Stimulated activated CD8-positive, alpha-beta memory T cell treated with anti-CD3 and anti-CD28 coated beads, Interleukin-12 subunit alpha, Interleukin-12 subunit beta, amount 100 ng/mL, for 1 hour (primary cell): ENCODE results near the gene MPG.

Experiments used
- DNase-seq: peaks from one replicate; pipeline ENCODE4 v3.0.0-alpha.2; 2020; ENCODE audit warnings: low read depth

MPG gene

GRCh38 chr16:83781-84615 is 6.0 kb downstream of the MPG start:
- no peak for DNase-seq

- peak; percentile 37 for DNase-seq
These were observed 6.8 kb downstream of the MPG start for GRCh38 chr16:84718-85406.

GRCh38 chr16:85407-85782 is 7.4 kb downstream of the MPG start:
- DNase-seq: no peak

GRCh38 chr16:85865-86264 is 7.8 kb downstream of the MPG start:
- no peak for DNase-seq

GRCh38 chr16:86483-86952 is 8.5 kb downstream of the MPG start:
- no peak for DNase-seq

GRCh38 chr16:88613-89012 is 10.6 kb downstream of the MPG start:
- DNase-seq: no peak

GRCh38 chr16:89391-90302 is 11.6 kb downstream of the MPG start:
- DNase-seq: no peak

- no peak for DNase-seq
These were observed 13.5 kb downstream of the MPG start for GRCh38 chr16:91484-91883.

- DNase-seq: no peak
These were observed 14.7 kb downstream of the MPG start for GRCh38 chr16:92431-93339.

- no peak for DNase-seq
These were observed 16.9 kb downstream of the MPG start for GRCh38 chr16:94918-95265.

GRCh38 chr16:96935-97381 is 18.9 kb downstream of the MPG start:
- DNase-seq: peak; percentile 83

GRCh38 chr16:97822-98221 is 19.8 kb downstream of the MPG start:
- DNase-seq: no peak

- no peak for DNase-seq
These were observed 23.0 kb downstream of the MPG start for GRCh38 chr16:100989-101388.

GRCh38 chr16:101586-101985 is 23.6 kb downstream of the MPG start:
- no peak for DNase-seq

- DNase-seq: no peak
These were observed 24.2 kb downstream of the MPG start for GRCh38 chr16:102060-102855.

GRCh38 chr16:104355-104754 is 26.3 kb downstream of the MPG start:
- DNase-seq: no peak

GRCh38 chr16:104928-105327 is 26.9 kb downstream of the MPG start:
- no peak for DNase-seq

GRCh38 chr16:105521-105920 is 27.5 kb downstream of the MPG start:
- DNase-seq: no peak

GRCh38 chr16:106623-107324 is 28.7 kb downstream of the MPG start:
- DNase-seq: peak; percentile 47
